Neural progenitor cell (in vitro differentiated cells): ENCODE data around the gene PRIMA1.

Source experiments
- CTCF ChIP-seq: fragments of 200-600 bp; sonication (generic); IDR thresholded peaks from 2 replicates; pipeline ENCODE4 v1.5.1; 2017; ENCODE audit warnings: antibody characterized with exemption, mild to moderate bottlenecking
- EZH2 ChIP-seq: fragments of 200-600 bp; sonication (generic); IDR thresholded peaks from 2 replicates; pipeline ENCODE4 v1.6.1; 2017; ENCODE audit warnings: antibody characterized with exemption, mild to moderate bottlenecking, moderate library complexity
- EZH2phosphoT487 ChIP-seq: fragments of 200-600 bp; sonication (generic); IDR thresholded peaks from 2 replicates; pipeline ENCODE4 v1.6.1; 2017; ENCODE audit warnings: antibody characterized with exemption

GRCh38 chr14:93803408-93804318, 15.4 kb upstream of the PRIMA1 start:
- TF ChIP-seq CTCF = no peak
- TF ChIP-seq EZH2 = no peak
- no peak for TF ChIP-seq EZH2phosphoT487
